Nephron (organoid): ENCODE data around the gene ZBP1.

Source experiments
- H3K27ac Mint-ChIP-seq, 3 experiments: 2 replicates each; pipeline ENCODE4 v1.8.0; 2020; ENCODE audit warnings: mixed read lengths in 3 of 3, mild to moderate bottlenecking in 2 of 3, moderate library complexity in 1 of 3
- H3K27me3 Mint-ChIP-seq: 2 replicates; pipeline ENCODE4 v1.8.0; 2021; ENCODE audit warnings: low read depth, mild to moderate bottlenecking, moderate library complexity, mixed read lengths
- H3K36me3 Mint-ChIP-seq: 2 replicates; pipeline ENCODE4 v1.8.0; 2020; ENCODE audit warnings: low read depth, mixed read lengths
- H3K4me1 Mint-ChIP-seq: 2 replicates; pipeline ENCODE4 v1.8.0; 2020; ENCODE audit warnings: mixed read lengths
- H3K4me3 Mint-ChIP-seq, 3 experiments: 2 replicates each; pipeline ENCODE4 v1.8.0; 2020; ENCODE audit warnings: mild to moderate bottlenecking in 3 of 3, mixed read lengths in 3 of 3, moderate library complexity in 2 of 3
- H3K9me3 Mint-ChIP-seq: 2 replicates; pipeline ENCODE4 v1.8.0; 2020; ENCODE audit warnings: mixed read lengths
- TF ChIP-seq, protein P1 (sequence below), 3 experiments: fragments of 200-600 bp; sonication (generic); IDR thresholded peaks; one replicate each; pipeline ENCODE4 v1.5.0; 2021; ENCODE audit warnings: antibody characterized with exemption in 3 of 3; ENCODE audit not compliant: unreplicated experiment in 3 of 3

Gene ZBP1

GRCh38 chr20:57605045-57605444, 15.2 kb downstream of the ZBP1 start:
- peaks cover 13% of the 10 kb centered on the region for H3K27me3 Mint-ChIP-seq
- H3K36me3 Mint-ChIP-seq: no peaks in the 10 kb centered on the region
- no peak overlapping the region for H3K4me3 Mint-ChIP-seq
- H3K9me3 Mint-ChIP-seq: no peaks in the 10 kb centered on the region
- peaks cover 11% of the 10 kb centered on the region for H3K4me1 Mint-ChIP-seq
- peak overlapping the region in 1 of 3 experiments; percentile 15 for H3K27ac Mint-ChIP-seq
- TF ChIP-seq, protein P1, sequence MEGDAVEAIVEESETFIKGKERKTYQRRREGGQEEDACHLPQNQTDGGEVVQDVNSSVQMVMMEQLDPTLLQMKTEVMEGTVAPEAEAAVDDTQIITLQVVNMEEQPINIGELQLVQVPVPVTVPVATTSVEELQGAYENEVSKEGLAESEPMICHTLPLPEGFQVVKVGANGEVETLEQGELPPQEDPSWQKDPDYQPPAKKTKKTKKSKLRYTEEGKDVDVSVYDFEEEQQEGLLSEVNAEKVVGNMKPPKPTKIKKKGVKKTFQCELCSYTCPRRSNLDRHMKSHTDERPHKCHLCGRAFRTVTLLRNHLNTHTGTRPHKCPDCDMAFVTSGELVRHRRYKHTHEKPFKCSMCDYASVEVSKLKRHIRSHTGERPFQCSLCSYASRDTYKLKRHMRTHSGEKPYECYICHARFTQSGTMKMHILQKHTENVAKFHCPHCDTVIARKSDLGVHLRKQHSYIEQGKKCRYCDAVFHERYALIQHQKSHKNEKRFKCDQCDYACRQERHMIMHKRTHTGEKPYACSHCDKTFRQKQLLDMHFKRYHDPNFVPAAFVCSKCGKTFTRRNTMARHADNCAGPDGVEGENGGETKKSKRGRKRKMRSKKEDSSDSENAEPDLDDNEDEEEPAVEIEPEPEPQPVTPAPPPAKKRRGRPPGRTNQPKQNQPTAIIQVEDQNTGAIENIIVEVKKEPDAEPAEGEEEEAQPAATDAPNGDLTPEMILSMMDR (IDR thresholded peaks at IDR 0.05; ENCODE audit: unreplicated experiment in 3 of 3): no peak

GRCh38 chr20:57603120-57603519, 17.1 kb downstream of the ZBP1 start:
- Mint-ChIP-seq H3K36me3 (no peaks in the 10 kb centered on the region), H3K27me3 (peaks cover 9% of the 10 kb centered on the region), H3K27ac (no peak overlapping the region), H3K4me1 (peaks cover 15% of the 10 kb centered on the region), H3K9me3 (no peaks in the 10 kb centered on the region), H3K4me3 (no peak overlapping the region)
- TF ChIP-seq, protein P1 (IDR thresholded peaks at IDR 0.05; ENCODE audit: unreplicated experiment in 3 of 3): no peak

DNA sequence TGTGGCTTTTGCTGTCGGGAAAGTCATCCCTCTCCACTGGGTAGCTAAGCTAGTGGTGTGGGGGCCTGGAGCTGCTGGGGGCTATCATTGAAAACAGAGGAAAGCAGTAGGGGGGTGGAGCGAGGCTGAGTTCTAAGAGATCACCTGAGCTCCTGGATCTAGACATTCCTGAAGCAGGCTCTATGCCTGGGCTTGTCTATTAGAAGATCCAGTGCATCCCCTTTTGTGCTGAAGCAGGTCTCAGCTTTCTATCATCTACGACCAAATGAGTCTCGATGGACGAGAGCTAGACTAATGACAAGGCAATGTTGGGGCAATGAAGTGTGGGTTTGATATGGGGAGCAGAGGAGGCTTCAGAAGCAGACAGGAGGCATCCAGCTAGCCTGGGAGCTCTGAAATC, 18.5 kb downstream of the ZBP1 start:
- TF ChIP-seq, protein P1 (IDR thresholded peaks at IDR 0.05; ENCODE audit: unreplicated experiment in 3 of 3): no peak
- no peaks in the 10 kb centered on the region for H3K9me3 Mint-ChIP-seq
- H3K4me1 Mint-ChIP-seq: peaks cover 21% of the 10 kb centered on the region
- no peak overlapping the region for H3K27ac Mint-ChIP-seq
- H3K4me3 Mint-ChIP-seq: no peak overlapping the region
- peaks cover 14% of the 10 kb centered on the region for H3K27me3 Mint-ChIP-seq
- no peaks in the 10 kb centered on the region for H3K36me3 Mint-ChIP-seq

GRCh38 chr20:57601211-57601570, 19.0 kb downstream of the ZBP1 start:
- TF ChIP-seq, protein P1 (IDR thresholded peaks at IDR 0.05; ENCODE audit: unreplicated experiment in 3 of 3): no peak
- Mint-ChIP-seq H3K27me3 (peaks cover 14% of the 10 kb centered on the region), H3K4me3 (no peak overlapping the region), H3K36me3 (no peaks in the 10 kb centered on the region), H3K4me1 (peaks cover 21% of the 10 kb centered on the region), H3K27ac (peak overlapping the region in 1 of 3 experiments; percentile 87), H3K9me3 (no peaks in the 10 kb centered on the region)

- TF ChIP-seq, protein P1 (IDR thresholded peaks at IDR 0.05; ENCODE audit: unreplicated experiment in 3 of 3): no peak
- peaks cover 21% of the 10 kb centered on the region for H3K4me1 Mint-ChIP-seq
- H3K4me3 Mint-ChIP-seq: no peak overlapping the region
- H3K27ac Mint-ChIP-seq: peak overlapping the region; percentile 55 to 87 (median 82)
- H3K9me3 Mint-ChIP-seq: no peaks in the 10 kb centered on the region
- peaks cover 14% of the 10 kb centered on the region for H3K27me3 Mint-ChIP-seq
- H3K36me3 Mint-ChIP-seq: no peaks in the 10 kb centered on the region
Observed at GRCh38 chr20:57600320-57601210, 19.7 kb downstream of the ZBP1 start.

DNA sequence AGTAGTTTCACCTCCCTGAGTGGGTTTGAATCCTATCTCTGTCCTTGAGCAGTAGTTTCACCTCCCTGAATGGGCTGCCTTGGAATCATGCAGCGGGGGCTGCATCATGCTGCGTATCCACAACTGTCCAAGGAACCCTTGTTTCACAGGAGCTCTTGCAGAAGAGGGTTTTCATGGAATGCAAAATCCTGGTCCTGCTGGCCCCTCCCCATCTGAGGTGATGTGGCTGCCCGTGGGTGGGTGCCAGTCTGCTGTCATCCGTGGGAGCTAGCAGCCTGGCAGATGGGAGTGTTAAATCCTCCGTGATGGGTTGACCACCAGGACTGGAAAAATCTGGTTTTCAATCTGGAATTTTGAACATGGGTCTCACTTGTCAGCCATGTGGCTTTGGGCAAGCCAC, 21.7 kb downstream of the ZBP1 start:
- Mint-ChIP-seq H3K9me3 (no peaks in the 10 kb centered on the region), H3K4me1 (peaks cover 28% of the 10 kb centered on the region), H3K27me3 (peaks cover 13% of the 10 kb centered on the region), H3K36me3 (no peaks in the 10 kb centered on the region), H3K4me3 (no peak overlapping the region), H3K27ac (no peak overlapping the region)
- TF ChIP-seq, protein P1 (IDR thresholded peaks at IDR 0.05; ENCODE audit: unreplicated experiment in 3 of 3): no peak
